ENCODE data around the gene EZH2. TPM values are rescaled to one million over a fixed set of nuclear protein-coding genes. Genes with fewer than 3 reads are reported as not detected.

Gene EZH2
- total and polyA plus RNA-seq, 5 donors from 2014 or later, result 7.5 to 78.6 (median 11.7) TPM

DNA sequence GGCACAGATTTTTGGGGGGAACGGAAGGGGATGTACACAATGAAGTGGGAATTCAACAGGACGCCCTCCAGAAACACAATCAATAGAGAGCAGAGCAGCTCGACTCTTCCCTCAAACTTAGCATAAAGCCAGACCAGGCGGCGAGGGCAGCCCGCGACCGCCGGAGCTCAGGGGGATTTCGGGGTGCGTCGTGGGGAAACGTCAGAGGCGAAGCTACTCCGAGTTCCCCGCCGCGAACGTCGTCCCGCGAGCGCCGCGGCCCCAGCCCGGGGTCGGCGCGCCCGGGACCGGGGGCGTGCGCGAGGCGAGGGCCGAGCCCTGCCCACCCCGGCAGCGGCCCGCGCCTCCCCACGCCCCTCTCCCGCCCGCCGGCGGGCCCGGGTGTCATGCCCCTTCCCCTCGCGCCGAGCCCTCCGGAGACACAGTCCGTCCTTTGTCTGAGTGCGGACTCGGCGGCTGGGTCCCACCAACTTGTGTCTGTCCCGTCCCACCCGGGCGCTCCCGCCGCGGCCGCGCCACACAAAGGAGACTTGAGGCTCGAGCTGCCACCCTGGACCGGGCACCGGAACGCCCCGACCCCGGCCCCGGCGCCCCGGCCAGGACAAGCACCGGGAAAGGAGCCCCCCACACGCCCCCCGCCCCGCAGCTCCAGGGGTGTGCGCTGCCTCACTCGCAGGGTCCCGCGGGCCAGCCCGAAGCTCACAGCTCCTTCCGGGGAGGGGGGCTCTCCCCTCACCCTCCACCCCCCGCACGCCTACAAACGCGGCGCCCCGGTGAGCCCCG, 634 bp downstream of the EZH2 start:
- H3K36me3 Mint-ChIP-seq, result no peaks in the 10 kb centered on the region
- peak overlapping the region; percentile 93 for H3K27ac ChIP-seq (ENCODE audit: insufficient read depth, low read length, poor library complexity, severe bottlenecking)
- DNase-seq, result peak; percentile 48 to 70 (median 54)
- peak overlapping the region; percentile 97 to 100 (median 98) for H3K4me3 Mint-ChIP-seq
- H3K27ac Mint-ChIP-seq, result peak overlapping the region; percentile 92 to 98 (median 95)
- H3K4me3 ChIP-seq (ENCODE audit: low read depth, low read length), result peak overlapping the region; percentile 98
- peaks cover 4% of the 10 kb centered on the region for H3K27me3 Mint-ChIP-seq
- no peaks in the 10 kb centered on the region for H3K36me3 ChIP-seq (ENCODE audit: control insufficient read depth, insufficient read depth, low read length)
- peaks cover 24 to 49% (median 36%) of the 10 kb centered on the region in 4 donors for H3K4me1 Mint-ChIP-seq
- peaks cover 0 to 2% (median 0%) of the 10 kb centered on the region in 7 donors for H3K9me3 Mint-ChIP-seq
- H3K27me3 ChIP-seq (ENCODE audit: control insufficient read depth, insufficient read depth, low read length), result no peaks in the 10 kb centered on the region
- no peaks in the 10 kb centered on the region for H3K9me3 ChIP-seq (ENCODE audit: control insufficient read depth in 2 of 2, low read length in 2 of 2)
- ATAC-seq (ENCODE audit: low read depth in 2 of 2), result no peak
- H3K4me1 ChIP-seq (ENCODE audit: control insufficient read depth, insufficient read depth, low read length, poor library complexity, severe bottlenecking), result peaks cover 33% of the 10 kb centered on the region

DNA sequence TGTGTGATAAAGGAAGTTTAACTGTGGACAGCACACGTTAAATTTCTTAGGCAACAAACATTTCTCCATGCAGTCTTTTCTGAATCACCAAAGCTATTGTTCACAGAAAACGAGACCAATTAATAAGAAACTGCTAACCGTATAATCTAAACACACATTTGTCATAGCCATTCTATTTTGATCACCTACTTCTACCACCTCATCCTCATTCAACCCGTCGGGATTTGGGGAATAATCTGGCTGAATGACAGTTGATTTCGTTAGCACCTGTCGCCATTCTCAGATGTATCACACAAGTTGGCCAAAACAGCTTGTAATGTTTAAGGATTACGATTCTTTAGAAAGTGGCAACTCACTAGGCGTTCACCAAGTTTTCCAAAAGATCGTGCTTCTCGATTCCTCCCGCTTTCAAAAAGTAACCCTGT, 1.2 kb downstream of the EZH2 start:
- Mint-ChIP-seq H3K9me3 (peaks cover 0 to 2% (median 0%) of the 10 kb centered on the region in 7 donors), H3K4me1 (peaks cover 28 to 53% (median 42%) of the 10 kb centered on the region in 4 donors), H3K27ac (peak overlapping the region; percentile 92 to 98 (median 95)), H3K27me3 (peaks cover 4% of the 10 kb centered on the region), H3K36me3 (no peaks in the 10 kb centered on the region), H3K4me3 (peak overlapping the region; percentile 97 to 100 (median 98))
- Histone ChIP-seq H3K4me1 (ENCODE audit: control insufficient read depth, insufficient read depth, low read length, poor library complexity, severe bottlenecking) (peaks cover 36% of the 10 kb centered on the region), H3K27ac (ENCODE audit: insufficient read depth, low read length, poor library complexity, severe bottlenecking) (peak overlapping the region; percentile 93), H3K27me3 (ENCODE audit: control insufficient read depth, insufficient read depth, low read length) (no peaks in the 10 kb centered on the region), H3K4me3 (ENCODE audit: low read depth, low read length) (peak overlapping the region; percentile 98), H3K36me3 (ENCODE audit: control insufficient read depth, insufficient read depth, low read length) (no peaks in the 10 kb centered on the region), H3K9me3 (ENCODE audit: control insufficient read depth in 2 of 2, low read length in 2 of 2) (no peaks in the 10 kb centered on the region)
- ATAC-seq (ENCODE audit: low read depth in 2 of 2) (no peak), DNase-seq (peak in 1 of 3 donors; percentile 33)

DNA sequence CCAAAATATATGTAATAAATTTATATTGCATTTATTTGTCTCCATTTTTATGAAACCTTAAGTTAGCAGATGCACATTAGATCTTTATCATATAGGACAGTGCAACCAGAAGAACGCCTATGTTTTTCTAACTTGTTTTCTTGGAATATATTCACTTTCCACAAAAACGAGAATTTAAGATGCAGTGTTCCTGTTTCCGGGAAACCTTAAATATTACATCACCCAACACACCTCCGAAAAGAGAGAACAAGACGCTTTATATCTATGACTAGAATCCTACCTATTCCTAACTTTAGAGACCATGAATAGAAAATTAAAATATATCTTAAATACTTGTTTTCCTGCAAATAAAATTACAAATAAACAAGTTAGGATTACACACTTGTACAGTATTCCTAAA, 1.9 kb downstream of the EZH2 start:
- Histone ChIP-seq H3K27ac (ENCODE audit: insufficient read depth, low read length, poor library complexity, severe bottlenecking) (peak overlapping the region; percentile 93), H3K27me3 (ENCODE audit: control insufficient read depth, insufficient read depth, low read length) (no peaks in the 10 kb centered on the region), H3K9me3 (ENCODE audit: control insufficient read depth in 2 of 2, low read length in 2 of 2) (no peaks in the 10 kb centered on the region), H3K4me3 (ENCODE audit: low read depth, low read length) (peak overlapping the region; percentile 98), H3K36me3 (ENCODE audit: control insufficient read depth, insufficient read depth, low read length) (no peaks in the 10 kb centered on the region), H3K4me1 (ENCODE audit: control insufficient read depth, insufficient read depth, low read length, poor library complexity, severe bottlenecking) (peaks cover 42% of the 10 kb centered on the region)
- no peaks in the 10 kb centered on the region for H3K36me3 Mint-ChIP-seq
- peaks cover 28 to 58% (median 45%) of the 10 kb centered on the region in 4 donors for H3K4me1 Mint-ChIP-seq
- peaks cover 4% of the 10 kb centered on the region for H3K27me3 Mint-ChIP-seq
- H3K4me3 Mint-ChIP-seq, result peak overlapping the region; percentile 54 to 100 (median 98)
- peak overlapping the region in 1 of 3 donors; percentile 95 for H3K27ac Mint-ChIP-seq
- H3K9me3 Mint-ChIP-seq, result peaks cover 0 to 2% (median 0%) of the 10 kb centered on the region in 7 donors
- no peak for DNase-seq
- ATAC-seq (ENCODE audit: low read depth in 2 of 2), result no peak

DNA sequence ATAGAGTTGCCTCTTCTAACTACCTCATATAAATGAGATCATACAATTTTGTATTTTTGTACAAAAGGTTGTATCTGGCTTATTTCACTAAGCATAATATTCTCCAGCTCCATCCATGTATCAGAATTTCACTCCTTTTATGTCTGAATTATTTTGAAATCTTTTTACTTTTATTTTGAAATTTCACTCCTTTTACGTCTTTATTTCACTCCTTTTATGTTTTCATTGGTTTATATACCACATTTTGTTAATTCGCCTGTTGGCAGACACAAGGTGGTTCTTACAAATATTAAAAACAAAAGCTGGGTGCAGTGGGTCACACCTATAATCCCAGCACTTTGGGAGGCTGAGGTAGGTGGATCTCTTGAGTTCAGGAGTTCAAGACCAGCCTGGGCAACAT, 5.8 kb downstream of the EZH2 start:
- peaks cover 0 to 1% (median 0%) of the 10 kb centered on the region in 7 donors for H3K9me3 Mint-ChIP-seq
- H3K36me3 Mint-ChIP-seq, result no peaks in the 10 kb centered on the region
- Histone ChIP-seq H3K4me3 (ENCODE audit: low read depth, low read length) (peak overlapping the region; percentile 14), H3K36me3 (ENCODE audit: control insufficient read depth, insufficient read depth, low read length) (no peaks in the 10 kb centered on the region), H3K9me3 (ENCODE audit: control insufficient read depth in 2 of 2, low read length in 2 of 2) (no peaks in the 10 kb centered on the region), H3K27ac (ENCODE audit: insufficient read depth, low read length, poor library complexity, severe bottlenecking) (no peak overlapping the region), H3K27me3 (ENCODE audit: control insufficient read depth, insufficient read depth, low read length) (no peaks in the 10 kb centered on the region), H3K4me1 (ENCODE audit: control insufficient read depth, insufficient read depth, low read length, poor library complexity, severe bottlenecking) (peaks cover 44% of the 10 kb centered on the region)
- peaks cover 28 to 70% (median 64%) of the 10 kb centered on the region in 4 donors for H3K4me1 Mint-ChIP-seq
- H3K27ac Mint-ChIP-seq, result no peak overlapping the region
- peak overlapping the region in 3 of 4 donors; percentile 16 to 84 (median 57) for H3K4me3 Mint-ChIP-seq
- peaks cover 4% of the 10 kb centered on the region for H3K27me3 Mint-ChIP-seq
- ATAC-seq (ENCODE audit: low read depth in 2 of 2) (no peak), DNase-seq (no peak)

DNA sequence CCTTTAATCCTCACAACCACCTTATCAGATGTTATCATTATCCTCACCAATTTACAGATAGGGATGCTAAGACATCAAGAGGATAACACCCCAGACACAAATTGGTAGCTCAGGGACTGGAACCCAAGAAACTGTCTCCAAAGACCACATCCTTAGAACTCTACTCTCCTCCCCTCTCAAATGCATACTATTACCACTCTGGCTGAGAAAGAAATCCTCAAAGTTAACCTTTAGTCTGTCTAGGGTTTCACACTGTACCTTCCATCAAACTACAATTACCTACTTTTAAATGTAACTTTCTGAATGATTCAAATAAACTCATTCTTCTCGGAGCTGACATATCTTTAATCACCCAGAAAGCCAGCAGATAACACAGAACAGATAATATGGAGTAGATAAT, 6.6 kb downstream of the EZH2 start:
- Mint-ChIP-seq H3K27ac (peak overlapping the region in 1 of 3 donors; percentile 11), H3K9me3 (no peaks in the 10 kb centered on the region)

DNA sequence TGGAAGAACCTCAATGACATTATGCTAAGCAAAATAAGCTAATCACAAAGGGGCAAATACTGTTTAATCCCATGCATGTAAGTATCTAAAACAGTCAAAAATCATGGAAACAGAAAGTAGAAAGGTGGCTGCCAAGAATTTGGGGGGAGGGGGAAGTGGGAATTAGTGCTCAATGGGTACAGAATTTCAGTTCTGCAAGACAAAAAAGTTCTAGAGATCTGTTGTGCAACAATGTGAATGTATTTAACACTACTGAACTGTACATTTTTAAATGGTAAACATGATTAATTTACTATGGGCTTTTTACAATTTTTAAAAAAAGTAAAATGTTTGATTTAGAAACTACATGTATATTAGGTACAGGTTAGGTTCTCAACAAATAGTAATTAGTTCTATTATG, 11.9 kb downstream of the EZH2 start:
- ATAC-seq (ENCODE audit: low read depth in 2 of 2), result no peak
- no peak overlapping the region for H3K27ac ChIP-seq (ENCODE audit: insufficient read depth, low read length, poor library complexity, severe bottlenecking)
- H3K27me3 ChIP-seq (ENCODE audit: control insufficient read depth, insufficient read depth, low read length), result no peaks in the 10 kb centered on the region
- no peak for DNase-seq
- Mint-ChIP-seq H3K36me3 (peaks cover 12% of the 10 kb centered on the region), H3K4me3 (peak overlapping the region in 1 of 4 donors; percentile 50), H3K27me3 (no peaks in the 10 kb centered on the region), H3K9me3 (peaks cover 0 to 13% (median 5%) of the 10 kb centered on the region in 7 donors), H3K4me1 (peaks cover 20 to 60% (median 47%) of the 10 kb centered on the region in 4 donors), H3K27ac (no peak overlapping the region)
- peaks cover 13% of the 10 kb centered on the region for H3K4me1 ChIP-seq (ENCODE audit: control insufficient read depth, insufficient read depth, low read length, poor library complexity, severe bottlenecking)
- peaks cover 0 to 9% of the 10 kb centered on the region in 2 experiments for H3K9me3 ChIP-seq (ENCODE audit: control insufficient read depth in 2 of 2, low read length in 2 of 2)
- no peak overlapping the region for H3K4me3 ChIP-seq (ENCODE audit: low read depth, low read length)
- H3K36me3 ChIP-seq (ENCODE audit: control insufficient read depth, insufficient read depth, low read length), result no peaks in the 10 kb centered on the region

More for the DNA sequence above, 6.6 kb downstream of the EZH2 start:
- Mint-ChIP-seq H3K4me3 (peak overlapping the region; percentile 0 to 84 (median 32)), H3K27me3 (no peaks in the 10 kb centered on the region), H3K36me3 (no peaks in the 10 kb centered on the region), H3K4me1 (peaks cover 33 to 71% (median 63%) of the 10 kb centered on the region in 4 donors)
- DNase-seq (no peak), ATAC-seq (ENCODE audit: low read depth in 2 of 2) (peak in 1 of 2 donors; percentile 37)
- peaks cover 39% of the 10 kb centered on the region for H3K4me1 ChIP-seq (ENCODE audit: control insufficient read depth, insufficient read depth, low read length, poor library complexity, severe bottlenecking)
- no peaks in the 10 kb centered on the region for H3K9me3 ChIP-seq (ENCODE audit: control insufficient read depth in 2 of 2, low read length in 2 of 2)
- peak overlapping the region; percentile 26 for H3K27ac ChIP-seq (ENCODE audit: insufficient read depth, low read length, poor library complexity, severe bottlenecking)
- H3K27me3 ChIP-seq (ENCODE audit: control insufficient read depth, insufficient read depth, low read length), result no peaks in the 10 kb centered on the region
- no peaks in the 10 kb centered on the region for H3K36me3 ChIP-seq (ENCODE audit: control insufficient read depth, insufficient read depth, low read length)
- peak overlapping the region; percentile 53 for H3K4me3 ChIP-seq (ENCODE audit: low read depth, low read length)

DNA sequence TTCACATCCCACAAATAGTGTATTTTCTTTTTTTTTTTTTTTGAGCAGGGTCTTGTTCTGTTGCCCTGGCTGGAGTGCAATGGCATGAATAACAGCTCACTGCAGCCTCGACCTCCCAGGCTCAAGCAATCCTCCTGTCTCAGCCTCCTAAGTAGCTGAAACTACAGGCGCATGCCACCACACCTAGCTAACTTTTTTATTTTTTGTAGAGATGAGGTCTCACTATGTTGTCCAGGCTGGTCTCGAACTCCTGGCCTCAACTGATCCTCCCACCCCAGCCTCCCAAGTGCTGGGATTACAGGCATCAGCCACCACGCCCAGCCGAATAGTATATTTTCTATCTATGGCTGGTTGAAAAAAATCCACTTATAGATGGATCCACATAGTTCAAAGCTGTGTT, 12.5 kb downstream of the EZH2 start:
- no peak overlapping the region for H3K4me3 ChIP-seq (ENCODE audit: low read depth, low read length)
- DNase-seq, result no peak
- peaks cover 13% of the 10 kb centered on the region for H3K4me1 ChIP-seq (ENCODE audit: control insufficient read depth, insufficient read depth, low read length, poor library complexity, severe bottlenecking)
- H3K27ac Mint-ChIP-seq, result no peak overlapping the region
- H3K9me3 Mint-ChIP-seq, result peaks cover 0 to 13% (median 5%) of the 10 kb centered on the region in 7 donors
- peaks cover 20 to 59% (median 46%) of the 10 kb centered on the region in 4 donors for H3K4me1 Mint-ChIP-seq
- H3K36me3 Mint-ChIP-seq, result peaks cover 12% of the 10 kb centered on the region
- H3K36me3 ChIP-seq (ENCODE audit: control insufficient read depth, insufficient read depth, low read length), result no peaks in the 10 kb centered on the region
- peaks cover 0 to 9% of the 10 kb centered on the region in 2 experiments for H3K9me3 ChIP-seq (ENCODE audit: control insufficient read depth in 2 of 2, low read length in 2 of 2)
- H3K27ac ChIP-seq (ENCODE audit: insufficient read depth, low read length, poor library complexity, severe bottlenecking), result no peak overlapping the region
- H3K27me3 ChIP-seq (ENCODE audit: control insufficient read depth, insufficient read depth, low read length), result no peaks in the 10 kb centered on the region
- peak overlapping the region in 1 of 4 donors; percentile 50 for H3K4me3 Mint-ChIP-seq
- no peaks in the 10 kb centered on the region for H3K27me3 Mint-ChIP-seq
- no peak for ATAC-seq (ENCODE audit: low read depth in 2 of 2)
